Loucy (cell line): ENCODE data around the gene FXR2.

ENCODE experiments used
- H2AFZ ChIP-seq: fragments of 200-600 bp; sonication (generic); 2 replicates; pipeline ENCODE4 v1.6.0; 2016; ENCODE audit warnings: antibody characterized with exemption, mild to moderate bottlenecking, low read length, moderate library complexity
- H3F3A ChIP-seq: fragments of 200-600 bp; 2 replicates; pipeline ENCODE4 v1.6.0; 2016; ENCODE audit warnings: antibody characterized with exemption, low read depth, mild to moderate bottlenecking
- H3K27me3 ChIP-seq: fragments of 200-600 bp; sonication (generic); 2 replicates; pipeline ENCODE4 v1.6.1; 2014; ENCODE audit warnings: low read length, mild to moderate bottlenecking; ENCODE audit not compliant: insufficient read depth, poor library complexity, severe bottlenecking
- H3K36me3 ChIP-seq: fragments of 200-600 bp; sonication (generic); 2 replicates; pipeline ENCODE4 v1.6.1; 2016; ENCODE audit warnings: low read length; ENCODE audit not compliant: insufficient read depth
- H3K4me1 ChIP-seq: fragments of 200-600 bp; sonication (generic); 2 replicates; pipeline ENCODE4 v1.5.1; 2014; ENCODE audit warnings: low read length, mild to moderate bottlenecking; ENCODE audit not compliant: insufficient read depth, poor library complexity, severe bottlenecking
- H3K4me2 ChIP-seq: fragments of 200-600 bp; sonication (generic); 2 replicates; pipeline ENCODE4 v1.6.0; 2014; ENCODE audit warnings: antibody characterized with exemption, low read length, low read depth, mild to moderate bottlenecking; ENCODE audit not compliant: poor library complexity, severe bottlenecking
- H3K4me3 ChIP-seq: fragments of 200-600 bp; sonication (generic); 2 replicates; pipeline ENCODE4 v1.5.1; 2014; ENCODE audit warnings: low read length, mild to moderate bottlenecking, mixed read lengths; ENCODE audit not compliant: poor library complexity, severe bottlenecking
- H3K79me2 ChIP-seq: fragments of 200-600 bp; sonication (generic); 2 replicates; pipeline ENCODE4 v1.6.1; 2014; ENCODE audit warnings: low read length; ENCODE audit not compliant: insufficient read depth
- H3K9ac ChIP-seq: fragments of 200-600 bp; sonication (generic); 2 replicates; pipeline ENCODE4 v1.6.0; 2014; ENCODE audit warnings: mild to moderate bottlenecking, low read depth, low read length, moderate library complexity; ENCODE audit not compliant: poor library complexity, severe bottlenecking
- H3K9me2 ChIP-seq: fragments of 200-600 bp; sonication (generic); replicated peaks from 2 replicates; pipeline ENCODE4 v1.6.1; 2016; ENCODE audit warnings: low read depth, low read length, mixed read lengths
- H3K9me3 ChIP-seq: fragments of 200-600 bp; sonication (generic); 2 replicates; pipeline ENCODE4 v1.6.1; 2014; ENCODE audit warnings: mild to moderate bottlenecking, antibody characterized with exemption, low read length, low read depth; ENCODE audit not compliant: insufficient read depth
- H4K20me1 ChIP-seq: fragments of 200-600 bp; sonication (generic); 2 replicates; pipeline ENCODE4 v1.6.0; 2014; ENCODE audit warnings: antibody characterized with exemption, low read length, mild to moderate bottlenecking; ENCODE audit not compliant: insufficient read depth, poor library complexity, severe bottlenecking
- CTCF ChIP-seq: fragments of 200-600 bp; sonication (generic); conservative IDR thresholded peaks from 2 replicates; pipeline ENCODE4 v1.5.1; 2014; ENCODE audit warnings: mild to moderate bottlenecking, antibody characterized with exemption, low read length
- EZH2phosphoT487 ChIP-seq: fragments of 200-600 bp; IDR thresholded peaks from 2 replicates; pipeline ENCODE4 v1.6.1; 2018; ENCODE audit warnings: antibody characterized with exemption, mild to moderate bottlenecking, moderate library complexity, borderline replicate concordance

FXR2 gene

GRCh38 chr17:7549401-7550055, 65.2 kb downstream of the FXR2 start:
- H3F3A ChIP-seq = no peaks in the 10 kb centered on the region
- no peak for TF ChIP-seq CTCF
- no peak for TF ChIP-seq EZH2phosphoT487
- peak overlapping the region; percentile 70 for H3K4me3 ChIP-seq
- H3K9me3 ChIP-seq = no peaks in the 10 kb centered on the region
- no peak overlapping the region for H3K9ac ChIP-seq
- peak overlapping the region; percentile 98; the same call in 1 of the 2 replicates for H2AFZ ChIP-seq
- no peaks in the 10 kb centered on the region for H3K36me3 ChIP-seq
- no peaks in the 10 kb centered on the region for H3K9me2 ChIP-seq
- peaks cover 4% of the 10 kb centered on the region for H3K4me1 ChIP-seq
- peak overlapping the region; percentile 89 for H3K4me2 ChIP-seq
- no peaks in the 10 kb centered on the region for H3K27me3 ChIP-seq
- H3K79me2 ChIP-seq = no peaks in the 10 kb centered on the region
- H4K20me1 ChIP-seq = no peaks in the 10 kb centered on the region

DNA sequence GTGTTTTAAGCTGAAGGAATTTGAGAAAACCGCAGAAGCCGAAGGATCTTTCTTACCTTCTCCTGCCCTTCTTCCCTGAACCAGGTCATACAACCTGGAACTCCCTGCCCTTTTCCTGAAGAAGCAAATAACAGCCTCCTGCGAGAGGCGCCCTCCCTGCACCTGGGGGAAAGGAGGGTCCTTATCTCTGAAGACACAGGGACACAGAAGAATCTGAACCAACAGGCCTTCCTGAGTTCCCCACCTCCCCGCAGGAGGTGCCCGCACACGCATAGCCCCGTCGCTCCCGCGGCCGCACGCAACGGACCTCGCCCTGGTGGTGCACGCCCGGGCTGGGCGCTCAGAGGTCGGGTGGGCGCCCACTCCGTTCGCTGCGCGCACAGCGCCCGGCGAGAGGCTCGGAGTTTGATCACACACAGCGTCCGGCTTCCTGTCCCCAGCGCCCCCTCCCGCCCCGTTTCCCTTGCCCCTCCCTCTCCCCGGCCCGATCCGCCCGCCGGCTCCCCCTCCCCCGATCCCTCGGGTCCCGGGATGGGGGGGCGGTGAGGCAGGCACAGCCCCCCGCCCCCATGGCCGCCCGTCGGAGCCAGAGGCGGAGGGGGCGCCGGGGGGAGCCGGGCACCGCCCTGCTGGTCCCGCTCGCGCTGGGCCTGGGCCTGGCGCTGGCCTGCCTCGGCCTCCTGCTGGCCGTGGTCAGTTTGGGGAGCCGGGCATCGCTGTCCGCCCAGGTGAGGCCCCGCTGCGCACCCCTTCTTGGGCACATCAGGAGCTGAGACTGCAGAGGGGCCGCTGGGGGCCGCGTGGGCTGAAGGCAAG, 65.9 kb downstream of the FXR2 start, which contains the start of gene TNFSF12:
TNFSF12 (plus strand) TSS at position 474 of the 816 bp plus-strand sequence; CDS start at position 570, 96 bp downstream.
- peak within 1 kb of the TSS; percentile 89 for H3K4me2 ChIP-seq
- H4K20me1 ChIP-seq = no peaks in the 10 kb centered on the region
- no peaks in the 10 kb centered on the region for H3K79me2 ChIP-seq
- no peaks in the 10 kb centered on the region for H3K27me3 ChIP-seq
- H3K36me3 ChIP-seq = no peaks in the 10 kb centered on the region
- no peaks in the 10 kb centered on the region for H3K9me2 ChIP-seq
- peak within 1 kb of the TSS; percentile 70 for H3K4me3 ChIP-seq
- no peaks in the 10 kb centered on the region for H3K9me3 ChIP-seq
- peak within 1 kb of the TSS; percentile 45 for H3K9ac ChIP-seq
- H2AFZ ChIP-seq = peak within 1 kb of the TSS; percentile 98
- H3K4me1 ChIP-seq = peaks cover 4% of the 10 kb centered on the region
- TF ChIP-seq CTCF (no peak), EZH2phosphoT487 (no peak)
- H3F3A ChIP-seq = no peaks in the 10 kb centered on the region

DNA sequence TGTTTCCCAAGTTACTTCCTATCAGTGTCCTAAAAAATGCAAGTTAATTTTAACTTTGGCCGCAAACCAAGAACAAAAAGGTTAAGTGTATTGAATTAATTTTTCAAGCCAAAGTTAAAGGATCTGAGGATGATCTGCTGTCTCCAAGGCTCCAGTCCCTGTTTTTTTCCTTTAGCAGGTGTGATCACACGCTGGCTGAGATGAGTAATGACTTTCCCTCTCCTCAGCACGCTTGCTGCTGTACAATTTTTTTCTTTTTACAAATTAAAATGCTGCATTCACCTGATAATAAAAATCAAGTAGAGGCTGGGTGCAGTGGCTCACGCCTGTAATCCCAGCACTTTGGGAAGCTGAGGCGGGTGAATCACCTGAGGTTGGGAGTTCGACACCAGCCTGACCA, 69.8 kb downstream of the FXR2 start:
- Histone ChIP-seq H2AFZ (no peak overlapping the region), H3K4me1 (peaks cover 4% of the 10 kb centered on the region), H3K9me3 (no peaks in the 10 kb centered on the region), H3K79me2 (no peaks in the 10 kb centered on the region), H3K9me2 (no peaks in the 10 kb centered on the region), H3K4me2 (no peak overlapping the region), H3K4me3 (no peak overlapping the region), H3F3A (no peaks in the 10 kb centered on the region), H3K27me3 (no peaks in the 10 kb centered on the region), H3K36me3 (no peaks in the 10 kb centered on the region), H3K9ac (no peak overlapping the region), H4K20me1 (no peaks in the 10 kb centered on the region)
- TF ChIP-seq CTCF = no peak
- TF ChIP-seq EZH2phosphoT487 = no peak
